SK-N-SH (cell line): ENCODE results near the gene MYO18B. TPM values are rescaled to one million over a fixed set of nuclear protein-coding genes. Genes with fewer than 3 reads are reported as not detected.

Experiments
- CTCF ChIA-PET: fragments of 300-600, 350-600 bp; formaldehyde crosslinking; extraction: SDS; loops from one replicate; lab custom pipeline; 2021; lab: Yijun Ruan, JAX
- POLR2A ChIA-PET: fragments of 350-600 bp; sonication (Branson Sonifier 250); formaldehyde crosslinking; extraction: SDS; loops from one replicate; lab custom pipeline; 2020; ENCODE audit warnings: antibody characterized with exemption, inconsistent platforms; lab: Yijun Ruan, JAX
- DNase-seq: peaks from one replicate; pipeline ENCODE4 v3.0.0; 2012
- H2AFZ ChIP-seq: fragments of 200-600 bp; sonication (generic); 2 replicates; pipeline ENCODE4 v1.8.1; 2016; ENCODE audit warnings: antibody characterized with exemption, mild to moderate bottlenecking, low read depth
- H3F3A ChIP-seq: fragments of 200-600 bp; sonication (generic); replicated peaks from 2 replicates; pipeline ENCODE3; 2016; ENCODE audit warnings: antibody characterized with exemption, mild to moderate bottlenecking; ENCODE audit not compliant: insufficient read depth
- H3K27ac ChIP-seq, 2 experiments: fragments of 200-500 bp in 1 of 2; fragments of 200-600 bp in 1 of 2; sonication (Bioruptor generic) in 1 of 2; sonication (generic), shearing (Covaris generic) in 1 of 2; 2 replicates each; pipeline versions ENCODE4 v1.5.1 to v1.6.1; 2014 to 2016; ENCODE audit warnings: low read depth in 2 of 2, inconsistent platforms in 1 of 2, low read length in 1 of 2, mild to moderate bottlenecking in 1 of 2, mixed read lengths in 1 of 2
- H3K27me3 ChIP-seq: fragments of 200-600 bp; sonication (generic), shearing (Covaris generic); 2 replicates; pipeline ENCODE4 v1.6.1; 2016; ENCODE audit warnings: mixed run types; ENCODE audit not compliant: insufficient read depth
- H3K36me3 ChIP-seq, 2 experiments: fragments of 200-500 bp in 1 of 2; fragments of 200-600 bp in 1 of 2; sonication (Bioruptor generic) in 1 of 2; sonication (generic) in 1 of 2; replicated peaks in 1 of 2; 2 replicates each; pipeline versions ENCODE3 to v1.5.1; 2014 to 2016; ENCODE audit warnings: low read length in 1 of 2, mild to moderate bottlenecking in 1 of 2; ENCODE audit not compliant: insufficient read depth in 2 of 2, control insufficient read depth in 1 of 2
- H3K4me1 ChIP-seq, 2 experiments: fragments of 200-500 bp in 1 of 2; fragments of 200-600 bp in 1 of 2; sonication (Bioruptor generic) in 1 of 2; sonication (generic), shearing (Covaris generic) in 1 of 2; 2 replicates each; pipeline versions ENCODE4 v1.5.1 to v1.6.1; 2014 to 2016; ENCODE audit warnings: low read depth in 1 of 2, low read length in 1 of 2, mixed run types in 1 of 2; ENCODE audit not compliant: insufficient read depth in 2 of 2, control insufficient read depth in 1 of 2
- H3K4me2 ChIP-seq: fragments of 200-600 bp; sonication (generic), shearing (Covaris generic); 2 replicates; pipeline ENCODE4 v1.6.1; 2017; ENCODE audit warnings: mixed run types
- H3K4me3 ChIP-seq, 2 experiments: fragments of 200-500 bp in 1 of 2; fragments of 200-600 bp in 1 of 2; sonication (Bioruptor generic) in 1 of 2; sonication (generic), shearing (Covaris generic) in 1 of 2; 2 replicates each; pipeline versions ENCODE4 v1.5.1 to v1.8.1; 2014 to 2016; ENCODE audit warnings: low read depth in 2 of 2, inconsistent platforms in 1 of 2, low read length in 1 of 2, mild to moderate bottlenecking in 1 of 2, mixed read lengths in 1 of 2, moderate library complexity in 1 of 2
- H3K79me2 ChIP-seq: fragments of 200-600 bp; sonication (generic); 2 replicates; pipeline ENCODE4 v1.8.1; 2017; ENCODE audit warnings: mild to moderate bottlenecking; ENCODE audit not compliant: insufficient read depth
- H3K9ac ChIP-seq: fragments of 200-600 bp; sonication (generic); 2 replicates; pipeline ENCODE4 v1.6.1; 2017; ENCODE audit warnings: mixed run types
- H3K9me2 ChIP-seq: fragments of 200-600 bp; sonication (generic); 2 replicates; pipeline ENCODE4 v1.6.1; 2017; ENCODE audit warnings: mixed run types
- H3K9me3 ChIP-seq: fragments of 200-600 bp; sonication (generic); 2 replicates; pipeline ENCODE4 v1.6.1; 2017; ENCODE audit warnings: mixed run types, mild to moderate bottlenecking, moderate library complexity
- H4K20me1 ChIP-seq: fragments of 200-600 bp; sonication (generic); 2 replicates; pipeline ENCODE4 v1.6.1; 2017; ENCODE audit warnings: mild to moderate bottlenecking, mixed run types; ENCODE audit not compliant: insufficient read depth
- CHD2 ChIP-seq: fragments of 150-350 bp; IDR thresholded peaks from 2 replicates; pipeline ENCODE4 v1.6.1; 2018; ENCODE audit warnings: low read length; ENCODE audit not compliant: partially characterized antibody
- EP300 ChIP-seq, 2 experiments: IDR thresholded peaks; 2 replicates each; pipeline versions ENCODE4 v1.4.0 to v1.6.1; 2012; ENCODE audit warnings: borderline replicate concordance in 1 of 2, low read depth in 1 of 2, low read length in 1 of 2
- EZH2phosphoT487 ChIP-seq: fragments of 200-600 bp; sonication (generic); IDR thresholded peaks from 2 replicates; pipeline ENCODE4 v1.6.1; 2017; ENCODE audit warnings: low read depth, mixed run types, mild to moderate bottlenecking, antibody characterized with exemption, moderate library complexity, borderline replicate concordance
- FOXJ3 ChIP-seq: sonication (generic); formaldehyde crosslinking; IDR thresholded peaks from 2 replicates; pipeline ENCODE4 v1.5.1; 2020; ENCODE audit warnings: mild to moderate bottlenecking, missing genetic modification reagents
- FOXM1 ChIP-seq: IDR thresholded peaks from 2 replicates; pipeline ENCODE4 v1.4.0; 2012; ENCODE audit warnings: low read depth, mild to moderate bottlenecking
- GATA2 ChIP-seq: sonication (generic); formaldehyde crosslinking; IDR thresholded peaks from 2 replicates; pipeline ENCODE4 v1.5.0; 2020; ENCODE audit warnings: mild to moderate bottlenecking, missing genetic modification reagents
- MEF2A ChIP-seq: IDR thresholded peaks from 2 replicates; pipeline ENCODE4 v1.4.0; 2012; ENCODE audit warnings: low read depth, borderline replicate concordance
- MXI1 ChIP-seq: IDR thresholded peaks from 2 replicates; pipeline ENCODE4 v1.6.1; 2012; ENCODE audit warnings: mild to moderate bottlenecking, low read depth, low read length, improper control_type of control experiment
- NFIC ChIP-seq: IDR thresholded peaks from 2 replicates; pipeline ENCODE4 v1.4.0; 2012; ENCODE audit warnings: borderline replicate concordance
- NRF1 ChIP-seq: IDR thresholded peaks from 2 replicates; pipeline ENCODE4 v1.6.1; 2012; ENCODE audit warnings: low read depth, mild to moderate bottlenecking, low read length
- POLR2AphosphoS5 ChIP-seq: IDR thresholded peaks from 2 replicates; pipeline ENCODE4 v1.6.1; 2012; ENCODE audit warnings: low read depth, low read length
- RAD21 ChIP-seq: IDR thresholded peaks from 2 replicates; pipeline ENCODE4 v1.6.1; 2012; ENCODE audit warnings: mild to moderate bottlenecking, low read length
- RCOR1 ChIP-seq: fragments of 150-350 bp; IDR thresholded peaks from 2 replicates; pipeline ENCODE4 v1.6.1; 2017; ENCODE audit warnings: antibody characterized with exemption, low read length
- RFX5 ChIP-seq: IDR thresholded peaks from 2 replicates; pipeline ENCODE4 v1.6.1; 2012; ENCODE audit warnings: mild to moderate bottlenecking, improper control_type of control experiment, low read length
- SIN3A ChIP-seq: IDR thresholded peaks from 2 replicates; pipeline ENCODE4 v1.6.1; 2012; ENCODE audit warnings: low read depth, mild to moderate bottlenecking, low read length, moderate library complexity, borderline replicate concordance
- SMC3 ChIP-seq: IDR thresholded peaks from 2 replicates; pipeline ENCODE4 v1.6.1; 2012; ENCODE audit warnings: low read depth, low read length, improper control_type of control experiment
- TCF12 ChIP-seq: IDR thresholded peaks from 2 replicates; pipeline ENCODE4 v1.4.0; 2012
- TEAD4 ChIP-seq: IDR thresholded peaks from 2 replicates; pipeline ENCODE4 v1.4.0; 2012; ENCODE audit warnings: mild to moderate bottlenecking, borderline replicate concordance; ENCODE audit not compliant: insufficient read depth
- polyA plus RNA-seq, 3 experiments: library from polyadenylated mRNA; depleted of rRNA; stranded (reverse); fragments of >200 nt; gene quantifications; 2 replicates each; pipeline ENCODE4 v1.2.3, GENCODE V29; 2012
- TF ChIP-seq, protein P1 (sequence below): IDR thresholded peaks from 2 replicates; pipeline ENCODE4 v1.4.0; 2012; ENCODE audit warnings: low read depth, borderline replicate concordance
- TF ChIP-seq, protein P2 (sequence below): fragments of 200-600 bp; sonication (generic); IDR thresholded peaks from 2 replicates; pipeline ENCODE4 v1.6.1; 2017; ENCODE audit warnings: antibody characterized with exemption, mild to moderate bottlenecking, moderate library complexity
- TF ChIP-seq, protein P3 (sequence below): fragments of 150-350 bp; IDR thresholded peaks from 2 replicates; pipeline ENCODE4 v1.6.1; 2016; ENCODE audit warnings: mild to moderate bottlenecking, low read depth, low read length
- TF ChIP-seq, protein P4 (sequence below): IDR thresholded peaks from 2 replicates; pipeline ENCODE4 v1.4.0; 2012; ENCODE audit warnings: low read depth, borderline replicate concordance

Gene MYO18B
- polyA plus RNA-seq, 1 of the 3 experiments (the other 2 are of a cell fraction), result 0.05 TPM

DNA sequence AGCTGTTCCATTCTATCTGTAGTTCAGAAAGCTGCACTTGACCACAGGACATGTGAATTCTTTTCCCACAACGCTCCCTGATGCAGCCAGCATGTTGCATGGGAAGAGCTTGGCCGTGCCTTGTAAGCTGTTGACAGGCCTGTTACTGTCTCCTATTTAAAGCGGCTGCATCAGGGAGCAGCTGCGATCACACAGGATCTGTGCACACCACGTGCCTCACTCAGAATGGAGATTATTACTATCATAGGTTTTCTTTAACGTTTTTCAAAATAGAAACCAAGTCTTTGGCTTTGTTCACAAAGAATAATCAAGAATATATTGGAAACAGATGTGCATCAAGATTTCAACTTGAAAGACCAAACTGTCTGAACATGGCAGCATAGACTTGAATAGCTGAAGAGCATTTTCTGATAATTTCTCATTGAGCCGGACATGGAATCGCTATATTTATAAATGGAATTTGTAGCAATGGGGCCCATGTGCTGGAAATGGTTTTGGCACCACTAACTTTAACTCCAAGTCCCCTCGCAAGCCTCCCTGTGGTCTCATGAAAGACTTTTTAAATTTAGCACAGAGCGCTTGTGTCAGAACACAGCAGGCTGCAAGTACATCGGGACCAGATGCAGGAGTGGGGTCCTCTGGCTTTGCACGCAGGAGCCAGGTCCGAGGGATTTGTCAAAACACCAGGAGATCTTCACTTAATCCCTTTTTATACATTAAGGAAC is 40.8 kb upstream of the MYO18B start (continued):
- peak; percentile 97 for TF ChIP-seq MXI1
- no peak for TF ChIP-seq FOXM1
- no peak for TF ChIP-seq RFX5
- TF ChIP-seq EZH2phosphoT487, result no peak
- TF ChIP-seq, protein P1, sequence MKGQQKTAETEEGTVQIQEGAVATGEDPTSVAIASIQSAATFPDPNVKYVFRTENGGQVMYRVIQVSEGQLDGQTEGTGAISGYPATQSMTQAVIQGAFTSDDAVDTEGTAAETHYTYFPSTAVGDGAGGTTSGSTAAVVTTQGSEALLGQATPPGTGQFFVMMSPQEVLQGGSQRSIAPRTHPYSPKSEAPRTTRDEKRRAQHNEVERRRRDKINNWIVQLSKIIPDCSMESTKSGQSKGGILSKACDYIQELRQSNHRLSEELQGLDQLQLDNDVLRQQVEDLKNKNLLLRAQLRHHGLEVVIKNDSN, result no peak
- TF ChIP-seq TEAD4, result no peak
- no peak for TF ChIP-seq POLR2AphosphoS5
- 0 out of 2 replicates have a peak, but pooled peaks have one; percentile 27 for TF ChIP-seq GATA2 (CRISPR knock-in tag)
- TF ChIP-seq NRF1, result no peak

DNA sequence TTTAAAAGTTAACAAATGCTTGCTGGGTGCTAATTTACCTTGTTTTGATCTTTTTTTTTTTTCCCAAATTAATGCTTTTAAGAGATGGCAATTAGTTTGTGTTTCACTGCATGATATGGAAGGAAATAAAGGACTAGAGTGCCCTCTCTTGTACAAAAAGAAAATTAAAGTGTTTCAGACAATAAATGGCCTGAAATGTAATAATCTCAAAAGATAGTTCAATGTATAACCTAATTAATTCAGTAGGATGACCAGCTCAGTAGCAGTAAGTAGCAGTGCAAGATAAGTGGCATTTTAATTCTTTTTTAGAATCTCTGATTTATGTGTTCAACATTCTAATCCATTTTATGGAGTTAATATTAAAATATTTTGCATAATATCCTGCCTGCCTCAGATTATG is 39.9 kb upstream of the MYO18B start:
- Histone ChIP-seq H3K79me2 (no peaks in the 10 kb centered on the region), H3K27ac (peak overlapping the region in 1 of 2 experiments; percentile 93; a peak in 3 of 4 replicates), H3K9me3 (no peaks in the 10 kb centered on the region), H3F3A (no peaks in the 10 kb centered on the region), H3K4me1 (peaks cover 0 to 55% of the 10 kb centered on the region in 2 experiments; a peak in 2 of 4 replicates), H3K4me3 (no peak overlapping the region), H2AFZ (no peak overlapping the region), H3K36me3 (peaks cover 0 to 16% of the 10 kb centered on the region in 2 experiments), H3K27me3 (no peaks in the 10 kb centered on the region), H3K4me2 (no peak overlapping the region), H3K9me2 (no peaks in the 10 kb centered on the region), H4K20me1 (no peaks in the 10 kb centered on the region), H3K9ac (no peak overlapping the region)
- POLR2A ChIA-PET, result interaction anchor here (1.2 kb wide), 1 partner anchor 71 kb away, joined by 4 read pairs; no protein-coding TSS in a partner anchor
- peak; percentile 61 for DNase-seq
- peak in 1 of 2 experiments; percentile 74; a peak in 2 of 4 replicates for TF ChIP-seq EP300 (IDR thresholded peaks at IDR 0.05; ENCODE audit: borderline replicate concordance in 1 of 2, low read depth in 1 of 2, low read length in 1 of 2)
- TF ChIP-seq, protein P2, sequence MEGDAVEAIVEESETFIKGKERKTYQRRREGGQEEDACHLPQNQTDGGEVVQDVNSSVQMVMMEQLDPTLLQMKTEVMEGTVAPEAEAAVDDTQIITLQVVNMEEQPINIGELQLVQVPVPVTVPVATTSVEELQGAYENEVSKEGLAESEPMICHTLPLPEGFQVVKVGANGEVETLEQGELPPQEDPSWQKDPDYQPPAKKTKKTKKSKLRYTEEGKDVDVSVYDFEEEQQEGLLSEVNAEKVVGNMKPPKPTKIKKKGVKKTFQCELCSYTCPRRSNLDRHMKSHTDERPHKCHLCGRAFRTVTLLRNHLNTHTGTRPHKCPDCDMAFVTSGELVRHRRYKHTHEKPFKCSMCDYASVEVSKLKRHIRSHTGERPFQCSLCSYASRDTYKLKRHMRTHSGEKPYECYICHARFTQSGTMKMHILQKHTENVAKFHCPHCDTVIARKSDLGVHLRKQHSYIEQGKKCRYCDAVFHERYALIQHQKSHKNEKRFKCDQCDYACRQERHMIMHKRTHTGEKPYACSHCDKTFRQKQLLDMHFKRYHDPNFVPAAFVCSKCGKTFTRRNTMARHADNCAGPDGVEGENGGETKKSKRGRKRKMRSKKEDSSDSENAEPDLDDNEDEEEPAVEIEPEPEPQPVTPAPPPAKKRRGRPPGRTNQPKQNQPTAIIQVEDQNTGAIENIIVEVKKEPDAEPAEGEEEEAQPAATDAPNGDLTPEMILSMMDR, result peak; percentile 71
- TF ChIP-seq NFIC, result no peak
- TF ChIP-seq RAD21, result peak; percentile 90
- 0 out of 2 replicates have a peak, but pooled peaks have one; percentile 15 for TF ChIP-seq FOXJ3 (CRISPR knock-in tag)
- TF ChIP-seq CHD2, result peak; percentile 39
- peak; percentile 73; the same call in 1 of the 2 replicates for TF ChIP-seq RCOR1
- peak; percentile 59 for TF ChIP-seq SMC3
- TF ChIP-seq, protein P3, sequence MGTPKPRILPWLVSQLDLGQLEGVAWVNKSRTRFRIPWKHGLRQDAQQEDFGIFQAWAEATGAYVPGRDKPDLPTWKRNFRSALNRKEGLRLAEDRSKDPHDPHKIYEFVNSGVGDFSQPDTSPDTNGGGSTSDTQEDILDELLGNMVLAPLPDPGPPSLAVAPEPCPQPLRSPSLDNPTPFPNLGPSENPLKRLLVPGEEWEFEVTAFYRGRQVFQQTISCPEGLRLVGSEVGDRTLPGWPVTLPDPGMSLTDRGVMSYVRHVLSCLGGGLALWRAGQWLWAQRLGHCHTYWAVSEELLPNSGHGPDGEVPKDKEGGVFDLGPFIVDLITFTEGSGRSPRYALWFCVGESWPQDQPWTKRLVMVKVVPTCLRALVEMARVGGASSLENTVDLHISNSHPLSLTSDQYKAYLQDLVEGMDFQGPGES, result no peak
- TF ChIP-seq GATA2 (CRISPR knock-in tag), result peak; percentile 42; the same call in 1 of the 2 replicates
- no peak for TF ChIP-seq MEF2A
- no peak for TF ChIP-seq FOXM1
- TF ChIP-seq MXI1, result no peak
- TF ChIP-seq, protein P4, sequence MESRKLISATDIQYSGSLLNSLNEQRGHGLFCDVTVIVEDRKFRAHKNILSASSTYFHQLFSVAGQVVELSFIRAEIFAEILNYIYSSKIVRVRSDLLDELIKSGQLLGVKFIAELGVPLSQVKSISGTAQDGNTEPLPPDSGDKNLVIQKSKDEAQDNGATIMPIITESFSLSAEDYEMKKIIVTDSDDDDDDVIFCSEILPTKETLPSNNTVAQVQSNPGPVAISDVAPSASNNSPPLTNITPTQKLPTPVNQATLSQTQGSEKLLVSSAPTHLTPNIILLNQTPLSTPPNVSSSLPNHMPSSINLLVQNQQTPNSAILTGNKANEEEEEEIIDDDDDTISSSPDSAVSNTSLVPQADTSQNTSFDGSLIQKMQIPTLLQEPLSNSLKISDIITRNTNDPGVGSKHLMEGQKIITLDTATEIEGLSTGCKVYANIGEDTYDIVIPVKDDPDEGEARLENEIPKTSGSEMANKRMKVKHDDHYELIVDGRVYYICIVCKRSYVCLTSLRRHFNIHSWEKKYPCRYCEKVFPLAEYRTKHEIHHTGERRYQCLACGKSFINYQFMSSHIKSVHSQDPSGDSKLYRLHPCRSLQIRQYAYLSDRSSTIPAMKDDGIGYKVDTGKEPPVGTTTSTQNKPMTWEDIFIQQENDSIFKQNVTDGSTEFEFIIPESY, result no peak
- no peak for TF ChIP-seq TEAD4
- peak; percentile 13; the same call in 1 of the 2 replicates for TF ChIP-seq TCF12
- TF ChIP-seq SIN3A, result no peak
- CTCF ChIA-PET, result interaction anchor here (0.6 to 4.9 kb wide), 26 partner anchors 11 to 500 kb away, joined by 3 to 44 read pairs (median 4); partner anchors contain the start of gene GRK3
